ENCODE results near the gene RACGAP1.

DNA sequence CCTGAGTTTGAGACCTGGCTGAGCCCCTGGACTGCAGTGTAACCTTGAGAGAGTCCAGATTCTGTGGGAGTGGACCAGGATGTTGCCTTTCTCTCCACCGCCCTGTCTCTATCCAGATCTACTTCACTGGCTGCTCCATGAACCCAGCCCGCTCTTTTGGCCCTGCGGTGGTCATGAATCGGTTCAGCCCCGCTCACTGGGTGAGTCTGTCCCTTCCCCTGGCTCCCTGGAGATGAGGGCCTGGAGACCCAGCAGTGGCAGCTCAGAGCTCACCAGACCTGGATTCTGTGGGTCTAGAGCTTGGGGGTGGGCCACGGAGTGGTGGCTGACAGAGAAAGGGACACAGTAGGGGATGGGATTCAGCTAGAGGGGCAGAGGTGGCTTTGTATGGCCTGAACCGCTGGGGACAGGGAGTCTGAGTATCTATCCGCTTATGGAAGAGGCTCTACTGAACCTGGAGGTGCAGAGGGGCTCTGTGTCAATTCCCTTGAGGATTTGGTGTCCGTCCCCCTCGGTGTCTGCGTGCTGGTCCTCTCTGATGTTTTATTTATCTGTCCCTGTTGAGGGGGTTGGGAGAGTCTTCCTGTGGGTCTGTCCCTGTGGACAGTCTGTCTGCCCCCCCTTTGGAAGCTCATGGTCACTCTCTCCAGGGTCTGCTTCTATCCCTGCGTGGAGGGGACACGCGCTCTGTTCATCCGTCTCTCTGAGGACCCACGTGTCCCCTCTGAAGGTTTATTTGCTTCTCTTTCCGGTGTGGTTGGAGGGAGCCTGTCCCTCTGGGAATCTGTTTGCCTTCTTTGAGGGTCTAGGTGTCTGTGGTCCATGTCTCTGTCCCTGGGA, 61.1 kb downstream of the RACGAP1 start:
- TF ChIP-seq SIN3A (conservative IDR thresholded peaks at IDR 0.05 in 1 of 2, IDR thresholded peaks at IDR 0.05 in 1 of 2; ENCODE audit: low read depth in 1 of 2, low read length in 2 of 2) (no peak), EZH2 (IDR thresholded peaks at IDR 0.05; ENCODE audit: low read depth, low read length, severe bottlenecking) (no peak)
